ENCODE measurements around the gene TXNIP. TPM values are rescaled to one million over a fixed set of nuclear protein-coding genes. Genes with fewer than 3 reads are reported as not detected.

TXNIP gene
- total and polyA plus RNA-seq, 2 donors (not counting 1 experiment from before 2014, with no cell fraction given) = 542 to 1,651 TPM

DNA sequence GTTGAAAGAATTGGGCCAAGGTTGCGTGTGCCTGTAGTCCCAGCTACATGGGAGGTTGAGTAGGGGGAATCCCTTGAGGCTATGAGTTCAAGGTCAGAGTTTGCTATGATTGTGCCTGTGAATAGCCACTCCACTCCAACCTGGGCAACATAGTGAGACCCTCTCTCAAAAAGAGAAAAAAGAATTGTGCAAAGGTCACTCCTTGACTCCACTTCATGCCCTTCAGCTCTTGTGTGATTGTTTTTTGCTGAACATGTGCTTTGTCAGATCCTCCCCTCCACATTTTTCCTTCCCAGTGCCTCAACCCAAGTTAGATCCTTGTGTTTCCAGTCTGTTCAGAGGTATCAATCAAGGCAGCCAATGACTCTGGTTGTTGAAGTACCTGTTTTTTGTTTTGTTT is 8.5 kb downstream of the TXNIP start:
- no peak for DNase-seq
- Histone ChIP-seq H4K20me1 (ENCODE audit: control insufficient read depth, insufficient read depth, low read length, poor library complexity, severe bottlenecking) (peaks cover 6% of the 10 kb centered on the region), H3K79me2 (ENCODE audit: control insufficient read depth, insufficient read depth, low read length) (peaks cover 30% of the 10 kb centered on the region), H3K4me2 (replicated peaks; ENCODE audit: low read depth, low read length, poor library complexity, severe bottlenecking) (no peak overlapping the region), H2AFZ (ENCODE audit: insufficient read depth, low read depth, low read length, poor library complexity, severe bottlenecking) (no peak overlapping the region), H3K27me3 (replicated peaks in 1 of 4; ENCODE audit: control extremely low read depth in 1 of 4, control insufficient read depth in 3 of 4, insufficient read depth in 4 of 4, low read length in 3 of 4) (no peaks in the 10 kb centered on the region), H3K9me3 (ENCODE audit: control extremely low read depth in 1 of 3, control insufficient read depth in 2 of 3, insufficient read depth in 1 of 3, low read length in 2 of 3) (no peaks in the 10 kb centered on the region), H3K36me3 (replicated peaks in 1 of 2; ENCODE audit: control extremely low read depth in 1 of 2, control insufficient read depth in 1 of 2, extremely low read depth in 1 of 2, insufficient read depth in 2 of 2, low read length in 1 of 2) (peaks cover 0 to 8% of the 10 kb centered on the region in 2 experiments), H3K27ac (ENCODE audit: low read length in 2 of 2) (peak overlapping the region in 1 of 2 donors; percentile 62), H3K4me1 (ENCODE audit: control insufficient read depth in 2 of 2, insufficient read depth in 2 of 2, low read length in 2 of 2) (peaks cover 58 to 61% of the 10 kb centered on the region in 2 donors), H3K4me3 (ENCODE audit: control extremely low read depth in 1 of 5, extremely low read depth in 1 of 5, insufficient read depth in 1 of 5, low read depth in 2 of 5, low read length in 4 of 5) (no peak overlapping the region), H3K9ac (ENCODE audit: low read length) (no peak overlapping the region)
- Mint-ChIP-seq H3K4me1 (peaks cover 79% of the 10 kb centered on the region), H3K27ac (peak overlapping the region; percentile 86), H3K27me3 (no peaks in the 10 kb centered on the region), H3K4me3 (no peak overlapping the region), H3K9me3 (ENCODE audit: insufficient read depth) (no peaks in the 10 kb centered on the region)
- intact Hi-C loops (cut with micrococcal nuclease) = no loop called here
- POLR2A ChIA-PET = interaction anchor here (3.9 to 12.1 kb wide), 3 partner anchors 9 to 14 kb away, joined by 14 to 131 read pairs (median 43); partner anchors contain the start of gene TXNIP
- CTCF ChIA-PET = interaction anchor here (0.8 to 14.8 kb wide), 7 partner anchors 7 to 57 kb away, joined by 4 to 207 read pairs (median 5); partner anchors contain the start of genes ANKRD34A and POLR3GL
- WGBS (ENCODE audit: insufficient coverage) = no CpG with 5 or more reads among the region's 1 CpG
- TF ChIP-seq, protein P1, sequence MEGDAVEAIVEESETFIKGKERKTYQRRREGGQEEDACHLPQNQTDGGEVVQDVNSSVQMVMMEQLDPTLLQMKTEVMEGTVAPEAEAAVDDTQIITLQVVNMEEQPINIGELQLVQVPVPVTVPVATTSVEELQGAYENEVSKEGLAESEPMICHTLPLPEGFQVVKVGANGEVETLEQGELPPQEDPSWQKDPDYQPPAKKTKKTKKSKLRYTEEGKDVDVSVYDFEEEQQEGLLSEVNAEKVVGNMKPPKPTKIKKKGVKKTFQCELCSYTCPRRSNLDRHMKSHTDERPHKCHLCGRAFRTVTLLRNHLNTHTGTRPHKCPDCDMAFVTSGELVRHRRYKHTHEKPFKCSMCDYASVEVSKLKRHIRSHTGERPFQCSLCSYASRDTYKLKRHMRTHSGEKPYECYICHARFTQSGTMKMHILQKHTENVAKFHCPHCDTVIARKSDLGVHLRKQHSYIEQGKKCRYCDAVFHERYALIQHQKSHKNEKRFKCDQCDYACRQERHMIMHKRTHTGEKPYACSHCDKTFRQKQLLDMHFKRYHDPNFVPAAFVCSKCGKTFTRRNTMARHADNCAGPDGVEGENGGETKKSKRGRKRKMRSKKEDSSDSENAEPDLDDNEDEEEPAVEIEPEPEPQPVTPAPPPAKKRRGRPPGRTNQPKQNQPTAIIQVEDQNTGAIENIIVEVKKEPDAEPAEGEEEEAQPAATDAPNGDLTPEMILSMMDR (IDR thresholded peaks at IDR 0.05) = no peak
- no peak for TF ChIP-seq EZH2 (IDR thresholded peaks at IDR 0.05; ENCODE audit: borderline replicate concordance, insufficient read depth, low read depth, low read length, poor library complexity, severe bottlenecking)
- no peak for ATAC-seq (ENCODE audit: low read depth)

DNA sequence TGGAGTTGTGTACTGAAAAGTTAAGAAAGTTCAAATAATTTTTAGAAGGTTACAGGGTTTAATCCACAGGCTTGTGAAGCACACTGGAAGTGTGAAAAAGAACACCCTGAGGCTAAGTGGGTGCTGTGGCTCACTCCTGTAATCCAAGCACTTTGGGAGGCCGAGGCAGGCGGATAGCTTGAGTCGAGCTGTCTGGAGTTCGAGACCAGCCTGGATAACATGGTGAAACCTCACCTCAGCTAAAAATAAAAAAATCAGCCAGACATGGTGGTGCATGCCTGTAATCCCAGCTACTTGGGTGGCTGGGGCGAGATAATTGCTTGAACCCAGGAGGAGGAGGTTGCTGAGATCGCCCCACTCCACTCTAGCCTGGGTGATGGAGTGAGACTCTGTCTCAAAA is 9.8 kb downstream of the TXNIP start:
- no peak overlapping the region for H3K4me2 ChIP-seq (replicated peaks; ENCODE audit: low read depth, low read length, poor library complexity, severe bottlenecking)
- no peak for TF ChIP-seq EZH2 (IDR thresholded peaks at IDR 0.05; ENCODE audit: borderline replicate concordance, insufficient read depth, low read depth, low read length, poor library complexity, severe bottlenecking)
- TF ChIP-seq, protein P1 (IDR thresholded peaks at IDR 0.05) = no peak
- no peak overlapping the region for H3K4me3 ChIP-seq (ENCODE audit: control extremely low read depth in 1 of 5, extremely low read depth in 1 of 5, insufficient read depth in 1 of 5, low read depth in 2 of 5, low read length in 4 of 5)
- H3K9me3 Mint-ChIP-seq (ENCODE audit: insufficient read depth) = no peaks in the 10 kb centered on the region
- H3K9ac ChIP-seq (ENCODE audit: low read length) = no peak overlapping the region
- no peaks in the 10 kb centered on the region for H3K27me3 Mint-ChIP-seq
- WGBS (ENCODE audit: insufficient coverage) = 90% methylated on average over 2 of the region's 6 CpGs
- H3K27ac ChIP-seq (ENCODE audit: low read length in 2 of 2) = peak overlapping the region in 1 of 2 donors; percentile 27
- H3K79me2 ChIP-seq (ENCODE audit: control insufficient read depth, insufficient read depth, low read length) = peaks cover 36% of the 10 kb centered on the region
- peaks cover 80% of the 10 kb centered on the region for H3K4me1 Mint-ChIP-seq
- ChIA-PET CTCF (interaction anchor here (1.1 to 14.8 kb wide), 3 partner anchors 12 to 55 kb away, joined by 4 to 135 read pairs (median 4); no protein-coding TSS in a partner anchor), POLR2A (interaction anchor here (0.7 to 6.4 kb wide), 3 partner anchors 10 to 21 kb away, joined by 5 to 43 read pairs (median 5); partner anchors contain the start of gene TXNIP)
- H3K4me1 ChIP-seq (ENCODE audit: control insufficient read depth in 2 of 2, insufficient read depth in 2 of 2, low read length in 2 of 2) = peaks cover 59 to 62% of the 10 kb centered on the region in 2 donors
- H3K9me3 ChIP-seq (ENCODE audit: control extremely low read depth in 1 of 3, control insufficient read depth in 2 of 3, insufficient read depth in 1 of 3, low read length in 2 of 3) = no peaks in the 10 kb centered on the region
- ATAC-seq (ENCODE audit: low read depth) (no peak), DNase-seq (no peak)
- no peaks in the 10 kb centered on the region for H3K36me3 ChIP-seq (replicated peaks in 1 of 2; ENCODE audit: control extremely low read depth in 1 of 2, control insufficient read depth in 1 of 2, extremely low read depth in 1 of 2, insufficient read depth in 2 of 2, low read length in 1 of 2)
- no peak overlapping the region for H2AFZ ChIP-seq (ENCODE audit: insufficient read depth, low read depth, low read length, poor library complexity, severe bottlenecking)
- H3K27ac Mint-ChIP-seq = peak overlapping the region; percentile 84
- intact Hi-C loops (cut with micrococcal nuclease) = no loop called here
- no peaks in the 10 kb centered on the region for H4K20me1 ChIP-seq (ENCODE audit: control insufficient read depth, insufficient read depth, low read length, poor library complexity, severe bottlenecking)
- no peak overlapping the region for H3K4me3 Mint-ChIP-seq
- no peaks in the 10 kb centered on the region for H3K27me3 ChIP-seq (replicated peaks in 1 of 4; ENCODE audit: control extremely low read depth in 1 of 4, control insufficient read depth in 3 of 4, insufficient read depth in 4 of 4, low read length in 3 of 4)

Data from B cell (primary cell).